Activated CD4-positive, alpha-beta T cell treated with anti-CD3 and anti-CD28 coated beads, Interleukin-2, Interleukin-4, amounts not matched to agents 100 ng/mL and 50 ng/mL, durations not matched to agents 16 hours and 8 hours (primary cell): ENCODE results near the gene C2CD5.
A peak's percentile ranks its signal among the peaks of the same experiment; 100 is the strongest.
"Not testable (repeated sequence)": the region's sequence is repeated elsewhere in the genome, so short reads cannot be mapped to it uniquely, and the experiment has no call there.

Experiments
- DNase-seq: peaks from one replicate; pipeline ENCODE4 v3.0.0-alpha.2; 2020; ENCODE audit warnings: low spot score

C2CD5 gene

GRCh38 chr12:22544038-22544979, at the start of gene C2CD5:
Gene C2CD5 (minus strand): TSS chr12:22544542. CDS start chr12:22544150, 392 bp downstream.
- DNase-seq, result peak; percentile 96

- no peak for DNase-seq
Measured at GRCh38 chr12:22593864-22594263, 49.5 kb upstream of the C2CD5 start.

- DNase-seq, result no peak
Measured at GRCh38 chr12:22588817-22589216, 44.5 kb upstream of the C2CD5 start.

DNA sequence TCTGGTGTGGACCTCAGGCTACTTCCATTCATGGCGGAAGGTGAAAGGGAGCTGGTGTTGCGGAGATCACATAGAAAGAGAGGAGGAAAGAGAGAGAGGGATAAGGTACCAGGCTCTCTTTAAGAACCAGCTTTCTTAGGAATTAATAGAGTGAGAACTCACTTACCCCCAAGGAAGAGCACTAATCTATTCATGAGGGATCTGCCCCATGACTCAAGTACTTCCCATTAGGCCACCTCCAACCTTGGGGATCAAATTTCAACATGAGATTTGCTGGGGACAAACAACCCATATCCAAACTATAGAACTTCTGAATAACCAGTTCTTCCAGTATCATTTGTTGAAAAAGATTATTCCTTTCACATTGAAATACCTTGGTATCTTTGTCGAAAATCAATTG, 34.0 kb upstream of the C2CD5 start:
- DNase-seq, result no peak

DNA sequence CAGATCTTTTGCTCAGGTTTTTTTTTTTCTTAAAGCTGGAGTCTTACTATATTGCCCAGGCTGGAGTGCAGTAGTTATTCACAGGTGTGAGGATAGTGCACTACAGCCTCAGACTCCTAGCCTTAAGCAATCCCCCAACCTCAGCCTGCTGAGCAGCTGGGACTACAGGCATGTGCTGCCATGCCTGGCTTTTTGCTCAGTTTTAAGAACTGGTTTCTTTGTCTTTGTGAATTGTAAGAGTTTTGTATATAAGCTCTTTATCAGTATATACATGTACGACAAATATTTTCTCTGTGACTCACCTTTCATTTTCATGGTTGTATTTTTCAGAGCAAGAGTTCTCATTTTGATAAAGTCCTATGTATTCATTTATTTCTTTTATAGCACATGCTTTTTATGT, 33.3 kb upstream of the C2CD5 start:
- no peak for DNase-seq

- DNase-seq, result no peak
Measured at GRCh38 chr12:22576473-22576872, 32.1 kb upstream of the C2CD5 start.

- DNase-seq, result no peak
Measured at GRCh38 chr12:22576065-22576464, 31.7 kb upstream of the C2CD5 start.

DNA sequence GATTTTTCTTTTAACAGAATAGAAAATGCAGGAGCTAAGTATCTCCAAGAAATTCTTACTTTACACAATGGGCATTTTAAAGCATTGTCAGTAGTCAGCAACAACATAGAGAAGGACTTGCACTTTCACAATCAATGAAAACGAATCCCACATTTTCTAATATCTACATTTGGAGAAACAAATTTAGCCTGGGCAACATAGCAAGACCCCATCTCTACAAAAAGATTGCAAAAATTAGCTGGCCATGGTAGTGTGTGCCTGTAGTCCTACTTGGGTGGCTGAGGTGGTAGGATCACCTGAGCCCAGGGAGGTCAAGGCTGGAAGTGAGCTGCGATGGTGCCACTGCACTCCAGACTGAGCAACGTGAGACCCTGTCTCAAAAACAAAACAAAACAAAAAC, 30.6 kb upstream of the C2CD5 start:
- no peak for DNase-seq

DNA sequence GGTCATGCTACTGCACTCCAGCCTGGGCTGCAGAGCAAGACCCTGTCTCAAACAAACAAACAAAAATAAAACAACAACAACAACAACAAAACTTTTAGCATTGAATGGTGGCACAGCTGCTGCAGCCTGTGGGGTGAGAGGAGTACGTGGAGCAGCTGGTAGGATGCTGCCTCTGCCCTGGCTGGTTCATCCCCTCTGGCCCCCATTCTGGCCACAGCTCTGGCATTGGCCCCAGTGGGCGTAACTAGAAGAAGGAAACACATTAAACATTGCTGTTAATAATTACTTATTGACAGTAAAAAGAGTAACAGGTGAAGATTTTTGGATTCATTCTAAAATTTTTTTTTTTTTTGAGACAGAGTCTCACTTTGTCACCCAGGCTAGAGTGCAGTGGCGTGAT, 28.8 kb upstream of the C2CD5 start:
- DNase-seq, result no peak

DNA sequence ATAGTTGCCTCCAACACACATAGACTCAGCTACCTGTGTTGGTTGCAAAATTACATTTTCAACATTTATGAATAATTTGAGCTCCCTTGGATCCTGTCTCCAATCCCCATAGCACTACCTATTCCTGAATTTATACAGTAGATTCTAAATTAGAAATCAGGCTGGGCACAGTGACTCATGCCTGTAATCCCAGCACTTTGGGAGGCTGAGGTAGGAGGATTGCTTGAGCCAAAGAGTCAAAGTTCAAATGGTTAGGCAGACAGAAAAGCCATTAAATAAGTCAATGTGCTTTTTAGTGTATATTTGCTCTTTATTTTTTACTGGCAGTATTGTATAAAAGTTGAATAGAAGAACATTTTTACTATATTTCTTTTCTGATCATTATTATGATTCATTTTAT, 24.9 kb upstream of the C2CD5 start:
- DNase-seq, result no peak

DNA sequence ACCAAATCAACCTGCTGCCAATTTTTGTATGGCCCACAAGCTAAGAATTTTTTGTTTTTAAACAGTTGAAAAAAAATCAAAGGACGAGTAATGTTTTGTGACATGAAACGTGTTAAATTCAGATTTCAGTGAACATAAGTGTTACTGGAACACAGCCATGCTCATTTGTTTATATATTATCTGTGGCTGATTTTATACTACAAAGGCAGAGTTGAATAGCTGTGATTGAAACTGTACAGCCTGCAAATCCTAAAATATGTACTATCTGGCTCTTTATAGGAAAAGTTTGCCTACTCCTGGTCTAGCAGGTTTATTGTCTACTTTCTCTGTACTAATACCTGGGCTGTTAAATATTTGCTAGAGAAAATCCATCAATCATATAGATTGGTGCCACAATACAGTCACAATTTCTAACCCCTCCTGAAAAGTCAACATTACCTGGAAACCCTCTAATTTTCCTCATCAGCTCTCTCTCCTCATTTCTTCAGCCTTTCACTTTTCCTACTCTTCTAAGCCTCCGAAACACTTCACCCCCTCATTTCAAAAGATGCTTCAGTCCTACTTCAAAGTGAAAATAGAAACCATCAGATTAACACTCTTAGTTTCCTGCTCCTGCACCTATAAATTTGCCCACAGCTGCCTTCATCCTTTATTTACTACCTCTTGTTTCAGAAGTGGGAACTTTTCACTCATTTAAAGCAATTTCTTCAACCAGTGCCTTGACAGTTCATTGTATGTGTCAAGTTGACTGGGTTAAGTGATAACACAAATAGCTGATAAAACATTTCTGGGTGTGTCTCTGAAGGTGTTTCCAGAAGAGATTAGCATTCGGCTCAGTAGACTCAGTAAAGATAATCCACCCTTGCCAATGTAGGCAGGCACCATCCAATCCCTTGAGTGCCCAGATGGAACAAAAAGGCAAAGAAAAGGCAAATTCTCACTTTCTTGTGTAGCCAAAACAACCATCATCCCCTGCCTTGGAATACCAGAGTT, 18.0 kb upstream of the C2CD5 start:
- DNase-seq, result peak; percentile 19

- not testable (repeated sequence) for DNase-seq
Measured at GRCh38 chr12:22554750-22555149, 10.4 kb upstream of the C2CD5 start.

- no peak for DNase-seq
Measured at GRCh38 chr12:22551624-22552023, 7.3 kb upstream of the C2CD5 start.

GRCh38 chr12:22545255-22545654, 913 bp upstream of the C2CD5 start:
- no peak for DNase-seq

DNA sequence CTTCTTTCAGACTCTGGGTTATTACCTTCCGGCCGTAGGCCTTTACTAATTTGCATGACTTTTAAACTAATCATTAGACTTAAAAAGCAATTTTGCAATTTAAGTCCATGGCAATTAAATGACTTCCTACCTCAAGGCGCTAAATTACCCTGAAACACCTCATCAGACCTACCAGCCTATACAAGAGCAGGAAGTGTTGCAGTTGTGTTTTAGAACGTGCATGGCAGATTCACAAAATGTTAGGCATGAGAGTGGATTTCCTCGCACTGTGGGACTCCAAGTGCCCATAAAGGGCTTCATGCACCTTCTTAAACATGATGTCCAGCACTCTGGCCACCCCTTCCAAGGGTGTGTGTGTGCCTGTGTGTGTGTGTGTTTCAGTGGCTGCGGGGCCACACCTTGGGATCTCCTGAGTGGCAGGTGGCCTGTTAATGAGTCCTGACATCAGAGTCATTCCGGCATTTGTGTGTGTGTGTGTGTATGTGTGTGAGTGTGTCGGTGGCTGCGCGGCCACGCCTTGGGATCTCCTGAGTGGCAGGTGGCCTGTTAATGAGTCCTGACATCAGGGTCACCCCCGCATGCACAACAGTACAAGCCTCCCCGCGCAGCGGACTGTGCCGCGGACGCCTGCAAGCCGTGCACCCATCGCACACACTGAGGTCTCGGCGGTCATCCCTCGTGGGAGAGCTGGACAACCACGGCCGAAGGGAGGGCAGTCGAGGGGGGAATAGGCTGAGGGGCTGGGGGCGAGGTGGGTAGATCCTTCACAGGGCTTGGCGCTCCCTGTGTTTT, 900 bp downstream of the C2CD5 start:
- DNase-seq, result peak; percentile 53

- no peak for DNase-seq
Measured at GRCh38 chr12:22541496-22542155, 2.7 kb downstream of the C2CD5 start.

GRCh38 chr12:22539055-22539454, 5.3 kb downstream of the C2CD5 start:
- no peak for DNase-seq

GRCh38 chr12:22538311-22538710, 6.0 kb downstream of the C2CD5 start:
- no peak for DNase-seq

DNA sequence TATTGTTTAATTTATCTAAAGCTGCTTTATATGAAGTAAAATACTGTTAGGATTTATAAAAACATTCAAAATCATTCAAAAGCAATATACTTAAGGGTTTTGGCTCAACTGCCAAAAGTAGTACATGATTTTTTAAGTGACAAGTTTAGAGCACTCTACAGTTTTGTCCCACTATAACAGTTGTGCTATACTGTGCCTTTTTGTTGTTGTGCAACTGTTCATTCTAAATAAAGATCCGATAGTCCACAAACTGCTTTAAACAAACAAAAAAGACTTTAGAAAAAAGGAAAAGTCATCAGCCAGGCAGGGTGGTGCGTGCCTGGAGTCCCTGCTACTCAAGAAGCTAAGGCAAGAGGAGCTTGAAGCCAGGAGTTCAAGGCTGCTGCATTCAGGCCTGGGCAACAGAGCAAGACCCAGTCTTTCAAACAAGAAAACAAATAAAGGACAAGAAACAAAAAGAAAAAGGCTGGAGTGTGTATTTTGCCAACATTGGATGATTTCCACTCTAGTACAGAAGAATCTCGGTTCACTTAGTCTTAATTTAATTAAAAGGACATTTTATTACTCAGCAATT, 7.3 kb downstream of the C2CD5 start:
- DNase-seq, result no peak

- DNase-seq, result no peak
Measured at GRCh38 chr12:22536346-22536945, 7.9 kb downstream of the C2CD5 start.

GRCh38 chr12:22535478-22535877, 8.9 kb downstream of the C2CD5 start:
- DNase-seq, result no peak
